Amniotic stem cell (primary cell): ENCODE results near the gene ZNG1F.
"Not testable (repeated sequence)": the region's sequence is repeated elsewhere in the genome, so short reads cannot be mapped to it uniquely, and the experiment has no call there.

Experiments used
- DNase-seq: peaks from one replicate; lab custom pipeline; 2025; lab: John Stamatoyannopoulos, UW

The ZNG1F gene

DNA sequence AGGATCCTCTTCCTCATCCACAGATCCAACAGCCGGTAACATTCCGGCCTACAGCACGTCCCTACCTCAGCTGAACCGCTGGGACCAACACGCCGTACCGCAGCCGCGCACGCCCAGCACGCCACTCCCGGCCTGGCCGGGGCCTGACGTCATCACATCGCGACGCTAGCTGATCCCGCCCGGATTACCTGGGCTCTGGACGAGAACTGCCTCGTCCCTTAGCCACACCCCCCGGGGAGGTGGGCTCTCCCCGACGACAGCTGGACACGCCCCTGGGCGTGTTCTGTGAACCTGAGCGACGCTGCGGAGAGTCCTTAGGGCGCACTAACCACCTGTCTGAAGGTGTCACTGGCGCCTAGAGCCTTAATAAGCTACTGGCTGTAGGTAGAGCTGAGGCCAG is at the start of gene ZNG1F:
ZNG1F (minus strand) TSS at position 101 of the 400 bp plus-strand sequence; CDS start at position 42, 59 bp downstream.
- not testable (repeated sequence) for DNase-seq

DNA sequence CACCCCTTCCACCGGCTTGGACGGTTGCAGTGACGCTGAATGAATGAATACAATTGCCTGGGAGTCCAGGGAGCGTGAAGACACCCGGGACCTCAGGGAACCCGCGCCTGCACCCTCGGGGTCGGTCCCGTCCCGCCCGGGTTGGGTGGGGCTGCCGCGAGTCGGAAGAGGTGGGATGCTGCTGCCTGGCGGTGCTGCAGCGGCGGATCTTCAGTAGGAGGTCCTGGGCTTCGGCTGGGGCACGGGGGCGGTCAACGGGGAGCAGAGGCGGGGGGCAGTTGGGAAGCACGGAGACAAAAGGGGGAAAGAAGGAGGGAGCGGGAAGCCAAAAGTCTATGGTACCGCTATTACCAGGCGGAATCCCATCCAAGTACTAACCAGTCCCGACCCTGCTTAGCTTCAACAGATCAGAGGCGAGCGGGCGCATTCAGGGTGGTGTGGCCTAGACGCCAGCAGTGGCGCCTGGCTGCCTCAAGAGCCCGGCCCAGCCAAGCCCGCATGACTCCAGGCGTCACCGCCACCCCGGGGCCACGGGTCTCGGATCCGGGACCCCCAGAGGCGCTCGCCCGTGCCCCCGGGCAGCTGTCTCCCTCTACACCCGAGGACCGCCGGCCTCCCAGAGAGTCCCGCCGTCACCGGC is 48.1 kb upstream of the ZNG1F start:
- not testable (repeated sequence) for DNase-seq

DNA sequence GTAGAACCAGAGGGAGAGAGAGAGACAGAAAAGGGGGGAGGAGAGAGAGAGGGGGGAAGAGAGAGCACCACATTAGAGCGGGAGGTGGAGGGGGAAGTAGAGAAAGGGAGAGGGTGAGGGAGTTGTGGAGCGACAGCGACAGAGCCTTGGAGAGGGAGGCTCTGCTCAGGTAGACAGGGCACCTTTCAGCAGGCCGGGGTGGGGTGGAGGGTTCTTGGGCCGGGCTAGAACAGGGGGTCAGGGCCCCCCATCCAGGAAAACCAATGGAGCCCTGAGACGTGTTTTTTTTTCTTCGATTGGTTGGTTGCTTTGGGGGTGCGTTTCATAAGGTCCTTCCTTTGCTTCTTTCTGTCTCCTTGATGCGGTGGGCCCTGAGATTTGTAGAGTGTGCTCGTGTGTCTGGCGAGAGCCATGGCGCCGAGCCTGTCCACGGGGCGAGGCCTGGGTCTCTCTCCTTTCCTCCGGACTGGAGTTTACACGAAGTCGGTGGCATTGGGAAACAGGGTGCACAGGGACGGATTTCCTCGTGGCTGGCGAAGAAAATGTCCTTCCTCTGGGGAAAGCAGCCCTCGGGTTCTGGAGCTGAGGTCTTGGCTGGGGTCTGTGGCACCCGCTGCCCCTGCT is 47.5 kb upstream of the ZNG1F start:
- not testable (repeated sequence) for DNase-seq

DNA sequence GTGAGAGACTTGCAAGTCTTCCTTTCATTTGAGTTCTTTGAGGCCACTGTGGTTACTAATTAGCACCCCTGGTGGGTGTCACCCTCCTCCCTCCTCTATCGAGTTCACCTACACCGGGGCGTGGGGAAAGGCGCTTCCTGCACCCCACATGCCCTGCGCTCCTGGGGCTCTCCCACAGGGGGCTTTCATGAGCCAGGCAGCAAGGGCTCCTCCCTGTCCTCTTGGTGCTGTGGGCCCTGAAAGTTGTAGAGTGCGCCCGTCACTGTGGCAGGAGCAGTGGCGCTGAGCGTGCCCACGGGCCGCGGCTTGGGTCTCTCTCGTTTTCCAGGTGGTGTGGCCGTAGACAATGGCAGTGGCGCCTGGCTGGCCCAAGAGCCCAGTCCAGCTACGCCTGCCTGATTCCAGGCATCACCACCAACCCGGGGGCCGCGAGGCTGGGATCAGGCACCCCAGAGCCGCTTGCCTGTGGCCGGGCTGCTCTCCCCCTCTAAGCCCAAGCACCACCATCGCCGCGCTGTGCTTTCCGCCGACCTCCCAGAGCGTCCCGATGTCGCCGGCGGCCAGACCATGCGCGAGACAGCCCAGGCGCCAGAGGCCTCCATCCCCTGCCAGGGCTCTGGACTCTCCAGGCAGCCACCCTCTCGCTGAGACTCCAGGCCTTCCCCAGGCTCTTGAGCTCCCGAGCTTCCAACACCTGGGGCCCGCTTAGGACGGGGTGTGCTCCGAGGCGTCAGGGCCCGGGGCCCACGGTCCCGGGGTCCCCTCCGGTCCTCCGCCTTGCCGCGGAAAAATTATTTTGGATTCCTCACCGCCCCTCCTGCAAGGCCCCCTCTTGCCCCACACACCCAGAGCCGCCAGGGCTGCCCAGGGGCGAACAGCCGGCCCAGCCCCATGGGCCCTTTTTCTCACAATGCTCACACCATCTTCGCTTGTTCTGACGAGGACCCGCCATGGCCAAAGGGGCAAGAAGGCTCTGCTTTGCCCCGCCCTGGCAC is 46.0 kb upstream of the ZNG1F start:
- DNase-seq = not testable (repeated sequence)

DNA sequence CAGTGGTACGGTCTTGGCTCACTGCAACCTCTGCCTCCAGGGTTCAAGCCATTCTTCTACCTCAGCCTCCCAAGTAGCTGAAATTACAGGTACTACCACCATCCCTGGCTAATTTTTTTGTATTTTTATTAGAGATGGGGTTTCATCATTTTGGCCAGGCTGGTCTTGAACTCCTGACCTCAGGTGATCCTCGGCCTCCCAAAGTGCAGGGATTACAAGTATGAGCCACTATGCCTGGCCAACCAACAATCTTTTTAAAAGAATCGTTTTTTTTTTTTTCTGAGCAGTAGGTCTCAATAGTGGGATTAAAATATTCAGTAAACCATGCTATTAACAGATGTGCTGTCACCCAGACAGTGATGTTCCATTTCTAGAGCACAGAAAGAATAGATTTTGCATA is 45.1 kb upstream of the ZNG1F start:
- not testable (repeated sequence) for DNase-seq

DNA sequence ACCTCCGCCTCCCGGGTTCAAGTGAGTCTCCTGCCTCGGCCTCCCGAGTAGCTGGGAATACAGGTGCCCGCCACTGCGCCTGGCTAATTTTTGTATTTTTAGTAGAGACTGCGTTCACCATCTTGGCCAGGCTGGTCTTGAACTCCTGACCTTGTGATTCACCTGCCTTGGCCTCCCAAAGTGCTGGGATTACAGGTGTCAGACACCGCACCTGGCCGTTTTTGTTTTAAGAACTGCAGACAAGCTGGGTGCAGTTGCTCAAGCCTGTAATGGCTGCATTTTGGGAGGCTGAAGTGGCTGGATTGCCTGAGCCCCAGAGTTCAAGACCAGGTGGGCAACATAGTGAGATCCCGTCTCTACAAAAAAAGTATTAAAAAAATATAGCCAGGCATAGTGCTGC is 43.2 kb upstream of the ZNG1F start:
- DNase-seq = not testable (repeated sequence)

DNA sequence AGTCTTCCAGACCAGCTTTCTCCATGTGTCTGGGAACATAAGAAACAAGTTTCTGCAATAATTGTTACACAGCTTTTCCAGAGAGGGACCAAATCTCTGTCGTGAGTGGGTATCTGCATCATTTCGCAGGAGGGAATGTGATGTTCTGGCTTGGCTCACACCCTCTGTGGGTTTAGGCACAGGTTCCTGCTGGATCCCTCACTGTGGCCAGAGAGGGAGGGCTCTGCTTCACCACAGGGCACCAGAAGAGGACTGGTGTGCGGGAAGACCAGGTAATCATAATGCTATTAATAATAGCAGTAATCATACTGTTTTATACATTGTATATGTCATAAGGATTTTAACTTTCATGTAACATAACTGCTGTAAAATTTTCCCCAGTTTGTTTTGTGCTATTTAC is 41.3 kb upstream of the ZNG1F start:
- DNase-seq = not testable (repeated sequence)

DNA sequence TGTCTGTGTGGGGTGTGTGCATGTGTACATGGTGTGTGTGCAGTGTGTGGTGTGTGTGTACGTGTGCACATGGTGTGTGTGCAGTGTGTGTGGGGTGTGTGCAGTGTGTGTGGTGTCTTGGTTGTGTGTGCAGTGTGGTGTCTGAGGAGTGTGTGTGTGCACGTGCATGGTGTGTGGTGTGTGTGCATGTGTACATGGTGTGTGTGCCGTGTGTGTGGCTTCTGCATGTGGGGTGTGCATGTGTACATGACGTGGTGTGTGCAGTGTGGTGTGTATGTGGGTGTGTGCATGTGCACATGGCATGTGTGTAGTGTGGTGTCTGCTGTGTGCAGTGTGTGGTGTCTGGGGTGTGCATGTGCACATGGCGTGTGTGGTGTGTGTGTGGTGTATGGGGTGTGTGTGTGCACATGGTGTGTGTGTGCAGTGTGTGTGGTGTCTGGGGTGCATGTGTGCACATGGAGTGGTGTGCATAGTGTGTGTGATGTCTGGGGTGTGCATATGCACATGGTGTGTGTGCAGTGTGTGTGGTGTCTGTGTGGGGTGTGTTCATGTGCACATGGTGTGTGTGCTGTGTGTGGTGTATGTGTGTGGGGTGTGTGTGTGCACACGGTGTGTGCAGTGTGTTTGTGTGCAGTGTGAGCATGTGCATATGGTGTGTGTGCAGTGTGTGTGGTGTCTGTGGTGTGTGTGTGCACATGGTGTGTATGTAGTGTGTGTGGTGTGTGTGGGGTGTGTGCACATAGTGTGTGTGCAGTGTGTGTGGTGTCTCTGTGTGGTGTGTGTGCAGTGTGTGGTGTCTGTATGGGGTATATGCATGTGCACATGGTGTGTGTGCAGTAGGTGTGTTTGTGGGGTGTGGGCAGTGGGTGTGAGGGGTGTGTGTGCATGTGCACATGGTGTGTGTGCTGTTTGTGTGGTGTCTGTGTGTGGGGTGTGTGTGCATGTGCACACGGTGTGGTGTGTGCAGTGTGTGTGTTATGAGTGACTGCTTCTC is 40.6 kb upstream of the ZNG1F start:
- no peak for DNase-seq

DNA sequence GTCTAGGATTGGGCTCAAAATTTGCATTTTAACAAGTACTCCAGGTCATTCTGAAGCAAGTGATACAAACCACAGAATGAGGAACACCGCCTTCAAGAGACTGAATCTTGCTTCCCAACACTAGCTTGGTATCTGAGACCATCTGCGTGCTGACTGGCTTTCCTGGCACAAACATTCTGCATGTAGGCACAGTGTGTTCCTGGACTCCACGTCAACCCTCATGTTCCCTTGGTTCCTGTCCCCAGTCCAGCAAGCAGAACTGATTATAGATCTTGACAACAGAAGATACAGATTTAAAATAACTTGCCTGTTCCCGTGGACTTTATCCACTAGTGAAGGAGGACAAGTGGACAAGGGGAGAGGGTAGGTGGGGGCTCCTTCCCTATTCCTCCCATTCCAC is 30.7 kb upstream of the ZNG1F start:
- not testable (repeated sequence) for DNase-seq

DNA sequence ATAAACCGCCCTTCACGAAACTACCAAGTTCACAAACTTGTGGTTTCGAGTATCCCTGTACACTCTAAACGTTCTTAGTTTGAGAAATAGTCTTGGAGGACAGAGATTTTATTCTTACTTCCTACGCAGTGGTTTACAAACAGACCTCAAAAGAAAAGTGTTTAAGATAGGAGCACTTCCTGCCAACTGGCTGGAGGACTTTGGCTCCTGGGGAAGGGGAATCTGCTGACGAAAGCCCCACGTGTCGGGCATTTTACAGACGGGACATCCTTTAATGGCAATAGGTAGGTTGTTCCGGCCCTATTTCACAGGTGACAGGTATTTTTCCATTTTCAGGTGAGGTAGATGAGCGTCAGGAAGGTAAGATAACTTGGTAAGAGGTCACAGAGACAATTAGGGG is 678 bp downstream of the ZNG1F start:
- DNase-seq = not testable (repeated sequence)

DNA sequence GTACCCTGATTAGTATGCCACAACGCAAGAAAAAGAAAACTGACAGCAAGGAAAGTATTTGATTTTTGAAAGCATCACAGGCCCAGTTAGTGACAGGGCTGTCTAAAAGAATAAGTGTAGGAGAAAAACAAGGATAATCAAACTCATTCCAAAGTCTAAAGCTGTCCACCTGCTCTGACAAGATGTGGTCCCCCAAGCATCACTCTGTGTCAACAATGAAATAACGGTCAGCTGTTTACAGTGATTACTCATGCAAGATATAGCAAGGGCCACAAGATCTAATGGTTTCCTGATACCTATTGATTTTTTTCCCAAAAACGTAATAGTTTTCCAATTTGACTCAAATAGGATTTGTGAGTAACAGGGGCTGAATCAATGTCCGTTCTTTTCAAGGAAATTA is 14.1 kb downstream of the ZNG1F start:
- DNase-seq = not testable (repeated sequence)

DNA sequence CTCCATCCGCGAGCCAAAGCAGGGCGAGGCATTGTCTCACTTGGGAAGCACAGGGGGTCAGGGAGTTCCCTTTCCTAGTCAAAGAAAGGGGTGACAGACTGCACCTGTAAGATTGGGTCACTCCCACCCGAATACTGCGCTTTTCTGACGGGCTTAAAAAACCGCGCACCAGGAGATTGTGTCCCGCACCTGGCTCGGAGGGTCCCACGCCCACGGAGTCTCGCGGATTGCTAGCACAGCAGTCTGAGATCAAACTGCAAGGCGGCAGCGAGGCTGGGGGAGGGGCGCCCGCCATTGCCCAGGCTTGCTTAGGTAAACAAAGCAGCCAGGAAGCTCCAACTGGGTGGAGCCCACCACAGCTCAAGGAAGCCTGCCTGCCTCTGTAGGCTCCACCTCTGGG is 39.0 kb downstream of the ZNG1F start:
- DNase-seq = not testable (repeated sequence)

DNA sequence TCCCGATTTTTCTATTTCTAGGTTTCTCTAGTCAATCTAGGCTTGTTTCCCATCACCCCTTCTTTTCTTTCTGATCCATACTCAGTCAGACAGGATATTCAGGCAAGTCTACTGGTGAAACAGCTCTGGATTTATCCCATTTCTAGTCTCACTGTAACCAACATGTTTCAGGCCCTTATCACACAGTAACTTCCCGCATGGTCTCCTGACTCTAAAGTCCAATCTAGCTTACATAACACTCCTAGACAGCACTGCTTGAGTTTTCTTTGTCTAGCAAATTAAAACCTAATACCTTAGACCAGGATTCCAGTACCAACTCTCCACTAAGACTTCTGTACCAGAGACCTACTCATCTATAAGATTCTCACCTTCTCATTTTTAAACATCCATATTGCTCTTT is 47.2 kb downstream of the ZNG1F start:
- DNase-seq = not testable (repeated sequence)

DNA sequence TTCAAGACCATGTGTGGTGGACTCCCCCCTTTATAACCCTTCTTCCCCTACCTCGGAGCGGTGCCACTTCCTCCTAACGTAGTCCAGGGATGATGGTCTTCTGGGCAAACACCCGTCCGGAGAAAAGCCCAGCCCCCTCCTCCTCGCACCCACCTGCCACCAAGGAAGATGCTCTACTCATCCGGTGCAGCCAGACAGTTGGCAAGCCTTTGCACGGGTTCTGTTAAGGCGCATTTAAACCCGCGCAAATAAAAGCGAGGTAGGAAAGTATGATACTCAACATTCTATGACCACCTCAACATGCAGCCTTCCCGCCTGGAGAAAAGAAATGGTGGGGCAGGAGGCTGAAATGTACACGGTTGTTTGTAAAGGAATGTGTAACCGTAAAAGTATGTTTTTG is 60.5 kb downstream of the ZNG1F start, which contains the start of gene FOXD4L6:
FOXD4L6 (minus strand) TSS at position 101 of the 400 bp plus-strand sequence. CDS start 298 bp downstream, outside the sequence.
- not testable (repeated sequence) for DNase-seq

DNA sequence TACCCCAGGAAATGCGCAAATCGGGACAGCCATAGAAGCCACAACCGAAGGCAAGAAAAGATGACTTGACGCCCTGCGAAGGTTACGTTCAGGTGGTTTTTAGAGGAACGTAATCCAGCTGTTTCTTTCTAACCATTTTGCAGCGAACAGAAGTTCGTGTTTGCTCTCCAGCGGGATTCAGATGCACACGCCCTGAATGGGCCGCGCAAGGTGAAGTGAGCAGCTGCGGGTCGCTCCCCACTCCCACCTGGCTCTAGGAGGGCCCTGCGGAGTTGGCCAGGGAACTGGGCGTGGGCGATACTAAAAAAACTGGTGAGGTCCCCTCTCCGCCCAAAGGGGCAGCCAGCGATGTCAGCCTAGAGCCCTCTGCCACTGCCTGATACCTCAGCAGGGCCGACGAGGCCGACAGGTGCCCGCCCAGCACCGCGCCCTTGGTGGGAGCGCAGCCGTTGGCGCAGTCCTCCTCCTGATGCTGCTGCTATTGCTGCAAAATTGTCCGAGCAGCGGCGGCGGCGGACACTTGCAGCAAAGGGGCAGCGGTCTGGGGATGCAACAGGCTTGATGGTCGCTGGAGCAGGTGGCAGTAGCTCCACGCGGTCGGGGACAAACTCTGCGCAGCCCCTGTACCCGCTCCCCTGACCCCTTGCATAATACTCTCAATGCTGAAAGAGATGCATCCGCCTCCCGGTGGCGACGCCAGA is 62.2 kb downstream of the ZNG1F start:
- DNase-seq = not testable (repeated sequence)

DNA sequence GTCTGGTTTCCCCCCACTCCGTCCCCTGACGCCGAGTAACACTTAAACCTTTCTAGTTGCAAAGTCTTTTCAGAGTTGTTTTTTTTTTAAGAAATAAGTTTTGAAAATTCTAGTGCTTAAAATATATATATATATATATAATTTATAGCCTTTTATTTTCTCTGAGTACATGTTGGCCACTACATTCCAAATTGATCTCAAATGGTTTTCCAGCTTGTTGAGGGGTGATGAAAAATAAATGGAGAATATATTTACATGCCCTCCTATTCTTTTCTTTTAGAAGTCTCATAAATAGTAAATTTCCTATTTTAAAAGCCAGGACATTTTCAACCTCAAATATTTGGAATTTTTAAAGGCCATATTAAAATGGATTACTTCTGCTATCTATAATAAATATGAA is 63.2 kb downstream of the ZNG1F start:
- not testable (repeated sequence) for DNase-seq

DNA sequence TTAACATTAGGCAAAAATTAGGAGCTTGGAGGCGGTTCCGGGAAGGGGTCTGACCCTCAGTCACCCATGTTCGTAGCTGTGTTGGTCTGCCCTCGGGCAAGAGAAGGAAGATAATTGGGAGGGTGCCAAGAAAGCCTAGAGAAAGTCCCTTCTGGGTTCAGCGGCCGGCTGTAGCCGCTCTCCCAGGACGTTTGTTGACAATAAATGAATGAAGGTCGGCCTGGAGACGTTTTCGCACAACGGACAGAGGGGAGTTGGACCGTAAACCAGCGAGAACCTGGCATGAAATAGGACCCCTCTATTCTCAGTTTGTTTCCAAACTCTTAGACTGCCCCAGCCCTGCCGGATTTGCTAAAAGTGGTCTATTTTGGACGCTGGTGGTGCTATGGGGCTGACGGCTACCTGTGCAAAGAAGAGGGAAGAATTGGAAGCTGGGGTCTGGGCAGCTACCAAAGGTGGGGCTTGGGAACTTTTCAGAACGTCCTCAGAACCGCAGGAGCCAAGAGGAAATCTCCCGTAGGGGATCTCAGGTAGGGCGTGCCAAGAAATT is 63.9 kb downstream of the ZNG1F start:
- not testable (repeated sequence) for DNase-seq

DNA sequence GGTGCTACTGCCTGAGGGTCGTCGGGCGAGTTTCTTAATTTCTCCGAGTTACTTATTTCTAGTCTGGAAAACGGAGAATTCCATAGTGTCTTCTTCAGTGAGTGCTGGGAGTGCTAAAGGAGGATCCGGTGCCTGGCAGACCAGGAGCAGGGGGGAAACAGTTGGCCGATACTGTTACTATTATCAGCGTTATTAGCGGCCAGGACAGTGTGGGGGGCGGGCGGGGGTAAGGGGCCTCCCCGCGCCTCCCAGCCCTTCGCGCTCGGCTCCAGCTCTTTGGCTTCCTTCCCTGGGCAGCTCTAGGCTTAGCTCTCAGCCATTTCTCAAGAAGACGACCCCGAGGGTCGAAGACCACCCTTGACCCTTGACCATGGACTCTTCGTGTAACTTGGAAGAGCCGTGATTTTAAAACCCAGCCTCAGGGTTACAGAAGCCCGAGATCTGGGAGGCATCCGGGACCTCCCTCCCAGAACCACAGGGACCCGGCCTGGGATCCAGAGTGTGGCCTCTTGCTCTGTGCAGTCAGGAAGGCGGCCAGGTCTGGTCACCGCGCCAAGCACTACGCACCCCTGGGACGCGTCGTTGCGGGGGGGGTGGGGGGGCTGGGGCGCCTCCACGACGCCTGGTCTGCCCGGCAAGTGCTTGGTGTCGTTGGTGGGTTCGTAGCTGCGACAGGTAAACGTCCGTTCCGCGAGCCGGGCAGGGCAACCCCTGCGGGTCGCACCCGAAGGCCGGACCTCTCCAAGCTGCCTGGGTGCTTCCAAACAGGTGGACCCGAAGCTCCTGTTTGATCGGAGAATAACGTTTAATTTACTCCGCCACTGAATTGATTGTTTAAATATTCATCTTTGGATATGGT is 64.6 kb downstream of the ZNG1F start:
- not testable (repeated sequence) for DNase-seq

DNA sequence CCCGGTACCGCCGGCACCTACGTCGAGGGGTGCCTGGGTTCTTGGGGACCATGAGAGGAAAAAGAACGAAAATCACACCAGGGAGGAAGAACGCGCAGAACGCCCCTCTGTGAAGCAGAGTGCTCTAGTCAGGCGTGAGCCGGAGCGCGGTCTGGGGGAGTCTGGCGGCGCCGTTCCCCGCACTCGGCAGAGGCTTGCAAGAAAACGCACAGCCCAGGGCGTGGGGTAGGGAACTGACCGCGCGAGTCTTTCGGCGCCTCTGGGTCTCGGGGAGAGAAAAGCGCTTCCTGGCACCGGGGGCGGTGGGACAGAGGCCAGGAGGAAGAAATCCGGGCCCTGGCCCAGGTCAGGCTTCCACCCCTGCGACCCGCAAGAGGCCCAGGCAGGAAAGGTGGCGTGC is 65.3 kb downstream of the ZNG1F start:
- not testable (repeated sequence) for DNase-seq
